ENCODE data around the gene CHST5. TPM values are rescaled to one million over a fixed set of nuclear protein-coding genes. Genes with fewer than 3 reads are reported as not detected.
"Not testable (repeated sequence)": the region's sequence is repeated elsewhere in the genome, so short reads cannot be mapped to it uniquely, and the experiment has no call there.

CHST5 gene
- total RNA-seq, 2 donors from 2014 or later, result 0.56 TPM; not detected in 1

DNA sequence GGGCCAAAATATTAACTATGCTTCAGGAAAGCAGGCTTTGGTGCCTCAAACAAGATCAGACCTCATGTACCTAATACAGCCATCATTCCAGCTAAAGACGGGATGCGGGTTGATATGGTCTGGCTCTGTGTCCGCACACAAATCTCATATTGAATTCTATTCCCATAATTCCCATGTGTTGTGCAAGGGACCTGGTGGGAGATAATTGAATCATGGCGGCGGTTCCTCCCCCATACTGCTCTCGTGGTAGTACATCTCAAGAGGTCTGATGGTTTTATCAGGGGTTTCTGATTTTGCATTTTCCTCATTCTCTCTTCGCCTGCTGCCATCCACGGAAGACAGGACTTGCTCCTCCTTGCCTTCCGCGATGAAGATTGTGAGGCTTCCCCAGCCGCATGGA lies 21.6 kb downstream of the CHST5 start:
- H3K36me3 ChIP-seq, result no peaks in the 10 kb centered on the region
- no peak for DNase-seq (ENCODE audit: low spot score)
- no peak overlapping the region for H3K4me3 ChIP-seq
- H3K4me1 ChIP-seq (ENCODE audit: control insufficient read depth in 1 of 2, low read depth in 2 of 2), result peaks cover 7 to 9% of the 10 kb centered on the region in 2 donors
- no peak for ATAC-seq (ENCODE audit: insufficient number of reproducible peaks, low FRiP score, low read depth)
- no peak overlapping the region for H3K27ac ChIP-seq
- TF ChIP-seq, protein P1, sequence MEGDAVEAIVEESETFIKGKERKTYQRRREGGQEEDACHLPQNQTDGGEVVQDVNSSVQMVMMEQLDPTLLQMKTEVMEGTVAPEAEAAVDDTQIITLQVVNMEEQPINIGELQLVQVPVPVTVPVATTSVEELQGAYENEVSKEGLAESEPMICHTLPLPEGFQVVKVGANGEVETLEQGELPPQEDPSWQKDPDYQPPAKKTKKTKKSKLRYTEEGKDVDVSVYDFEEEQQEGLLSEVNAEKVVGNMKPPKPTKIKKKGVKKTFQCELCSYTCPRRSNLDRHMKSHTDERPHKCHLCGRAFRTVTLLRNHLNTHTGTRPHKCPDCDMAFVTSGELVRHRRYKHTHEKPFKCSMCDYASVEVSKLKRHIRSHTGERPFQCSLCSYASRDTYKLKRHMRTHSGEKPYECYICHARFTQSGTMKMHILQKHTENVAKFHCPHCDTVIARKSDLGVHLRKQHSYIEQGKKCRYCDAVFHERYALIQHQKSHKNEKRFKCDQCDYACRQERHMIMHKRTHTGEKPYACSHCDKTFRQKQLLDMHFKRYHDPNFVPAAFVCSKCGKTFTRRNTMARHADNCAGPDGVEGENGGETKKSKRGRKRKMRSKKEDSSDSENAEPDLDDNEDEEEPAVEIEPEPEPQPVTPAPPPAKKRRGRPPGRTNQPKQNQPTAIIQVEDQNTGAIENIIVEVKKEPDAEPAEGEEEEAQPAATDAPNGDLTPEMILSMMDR (IDR thresholded peaks at IDR 0.05), result no peak
- no peaks in the 10 kb centered on the region for H3K27me3 ChIP-seq (replicated peaks; ENCODE audit: insufficient read depth)
- no peaks in the 10 kb centered on the region for H3K9me3 ChIP-seq

DNA sequence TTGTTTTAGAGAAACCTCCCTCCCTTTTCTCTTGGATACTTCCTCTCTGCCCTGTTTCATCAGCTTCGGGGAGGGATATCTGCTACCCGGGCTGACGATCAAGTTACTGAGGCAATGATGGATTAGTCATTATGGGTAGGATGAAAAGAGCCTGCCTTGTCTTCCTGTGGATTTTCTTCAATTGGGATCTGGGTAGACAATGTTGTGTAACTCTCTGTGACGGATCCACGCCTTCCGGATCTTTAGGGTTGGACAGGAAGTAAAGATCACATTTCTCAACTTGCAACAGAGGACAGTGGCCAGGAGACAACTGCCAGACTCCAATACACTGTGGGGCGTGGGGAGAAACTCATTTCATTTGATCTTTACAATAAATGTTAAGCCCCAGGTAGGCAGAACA lies 29.3 kb downstream of the CHST5 start:
- Histone ChIP-seq H3K4me3 (no peak overlapping the region), H3K4me1 (ENCODE audit: control insufficient read depth in 1 of 2, low read depth in 2 of 2) (peaks cover 0 to 15% of the 10 kb centered on the region in 2 donors), H3K36me3 (no peaks in the 10 kb centered on the region), H3K9me3 (no peaks in the 10 kb centered on the region), H3K27me3 (replicated peaks; ENCODE audit: insufficient read depth) (no peaks in the 10 kb centered on the region), H3K27ac (no peak overlapping the region)
- TF ChIP-seq, protein P1 (IDR thresholded peaks at IDR 0.05), result no peak
- DNase-seq (ENCODE audit: low spot score), result no peak
- peak; percentile 30 for ATAC-seq (ENCODE audit: insufficient number of reproducible peaks, low FRiP score, low read depth)

DNA sequence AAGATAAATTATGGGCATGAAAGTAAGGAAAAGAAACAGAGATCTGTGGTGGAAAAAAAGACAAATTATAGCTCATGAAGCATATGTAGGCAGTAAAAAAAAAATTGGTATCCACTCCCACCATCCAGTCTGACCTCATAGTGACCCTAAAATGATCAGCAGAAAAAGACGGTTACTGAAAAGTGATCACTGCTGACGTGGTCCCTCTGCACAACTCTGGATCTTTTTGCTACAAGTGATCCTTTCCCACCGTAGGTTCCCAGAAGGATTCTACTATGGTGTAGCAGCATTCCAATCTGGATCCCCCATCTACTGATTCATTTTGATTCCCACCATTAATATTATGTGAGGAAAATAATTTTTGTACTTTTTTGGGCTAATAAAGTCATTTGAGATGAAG lies 29.8 kb downstream of the CHST5 start:
- Histone ChIP-seq H3K4me3 (no peak overlapping the region), H3K27ac (no peak overlapping the region)

DNA sequence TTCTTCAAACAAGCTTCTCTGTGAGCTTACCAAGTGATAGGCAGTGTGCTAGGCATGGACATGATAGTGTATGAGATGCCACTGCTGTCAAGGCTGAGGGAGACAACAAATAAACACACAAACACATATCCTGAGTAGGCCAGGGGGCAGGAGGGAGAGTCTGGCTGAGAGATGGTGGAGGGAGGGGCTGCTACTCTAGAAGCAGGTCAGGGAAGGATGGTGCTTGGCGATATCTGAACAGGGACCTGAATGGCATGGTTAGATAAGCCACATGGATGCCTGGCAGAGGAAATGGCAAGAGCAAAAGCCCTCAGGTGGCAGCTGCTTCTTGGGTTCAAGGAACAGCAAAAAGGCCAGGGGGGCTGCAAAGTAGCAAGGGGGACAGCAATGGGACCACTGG lies 32.1 kb downstream of the CHST5 start:
- ATAC-seq (ENCODE audit: insufficient number of reproducible peaks, low FRiP score, low read depth) (no peak), DNase-seq (ENCODE audit: low spot score) (no peak)
- peaks cover 3 to 42% of the 10 kb centered on the region in 2 donors for H3K4me1 ChIP-seq (ENCODE audit: control insufficient read depth in 1 of 2, low read depth in 2 of 2)
- no peaks in the 10 kb centered on the region for H3K27me3 ChIP-seq (replicated peaks; ENCODE audit: insufficient read depth)
- H3K4me3 ChIP-seq, result no peak overlapping the region
- no peak overlapping the region for H3K27ac ChIP-seq
- H3K9me3 ChIP-seq, result no peaks in the 10 kb centered on the region
- no peaks in the 10 kb centered on the region for H3K36me3 ChIP-seq
- TF ChIP-seq, protein P1 (IDR thresholded peaks at IDR 0.05), result no peak

More for the DNA sequence above, 29.8 kb downstream of the CHST5 start:
- DNase-seq (ENCODE audit: low spot score) (no peak), ATAC-seq (ENCODE audit: insufficient number of reproducible peaks, low FRiP score, low read depth) (no peak)
- H3K4me1 ChIP-seq (ENCODE audit: control insufficient read depth in 1 of 2, low read depth in 2 of 2), result peaks cover 0 to 20% of the 10 kb centered on the region in 2 donors
- H3K9me3 ChIP-seq, result no peaks in the 10 kb centered on the region
- no peaks in the 10 kb centered on the region for H3K36me3 ChIP-seq
- TF ChIP-seq, protein P1 (IDR thresholded peaks at IDR 0.05), result no peak
- H3K27me3 ChIP-seq (replicated peaks; ENCODE audit: insufficient read depth), result no peaks in the 10 kb centered on the region

DNA sequence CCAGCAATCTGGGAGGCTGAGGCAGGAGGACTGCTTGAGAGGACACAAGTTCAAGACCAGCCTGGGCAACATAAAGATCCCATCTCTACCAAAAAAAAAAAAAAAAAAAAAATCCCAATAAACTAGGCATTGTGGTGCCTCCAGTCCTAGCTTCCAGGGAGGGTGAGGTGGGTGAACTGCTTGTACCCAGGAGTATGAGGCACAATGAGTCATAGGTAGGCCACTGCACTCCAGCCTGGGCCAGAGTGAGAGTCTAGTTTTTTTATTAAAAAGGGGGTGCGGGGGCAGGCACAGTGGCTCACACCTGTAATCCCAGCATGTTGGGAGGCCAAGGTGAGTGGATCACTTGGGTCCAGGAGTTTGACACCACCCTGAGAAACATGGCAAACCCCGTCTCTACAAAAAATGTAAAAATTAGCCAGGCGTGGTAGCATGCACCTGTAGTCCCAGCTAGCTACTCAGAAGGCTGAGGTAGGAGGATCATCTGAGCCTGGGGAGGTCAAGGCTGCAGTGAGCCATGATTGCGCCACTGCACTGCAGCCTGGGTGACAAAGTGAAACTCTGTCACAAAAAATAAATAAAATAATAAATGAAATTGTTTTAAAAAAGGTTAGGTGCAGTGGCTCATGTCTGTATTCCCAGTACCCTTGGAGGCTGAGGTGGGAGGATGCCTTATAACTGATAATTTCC lies 32.8 kb downstream of the CHST5 start:
- ATAC-seq (ENCODE audit: insufficient number of reproducible peaks, low FRiP score, low read depth) (no peak), DNase-seq (ENCODE audit: low spot score) (no peak)
- TF ChIP-seq, protein P1 (IDR thresholded peaks at IDR 0.05), result no peak
- Histone ChIP-seq H3K27ac (no peak overlapping the region), H3K27me3 (replicated peaks; ENCODE audit: insufficient read depth) (no peaks in the 10 kb centered on the region), H3K36me3 (no peaks in the 10 kb centered on the region), H3K4me3 (no peak overlapping the region), H3K4me1 (ENCODE audit: control insufficient read depth in 1 of 2, low read depth in 2 of 2) (peaks cover 8 to 49% of the 10 kb centered on the region in 2 donors), H3K9me3 (no peaks in the 10 kb centered on the region)

DNA sequence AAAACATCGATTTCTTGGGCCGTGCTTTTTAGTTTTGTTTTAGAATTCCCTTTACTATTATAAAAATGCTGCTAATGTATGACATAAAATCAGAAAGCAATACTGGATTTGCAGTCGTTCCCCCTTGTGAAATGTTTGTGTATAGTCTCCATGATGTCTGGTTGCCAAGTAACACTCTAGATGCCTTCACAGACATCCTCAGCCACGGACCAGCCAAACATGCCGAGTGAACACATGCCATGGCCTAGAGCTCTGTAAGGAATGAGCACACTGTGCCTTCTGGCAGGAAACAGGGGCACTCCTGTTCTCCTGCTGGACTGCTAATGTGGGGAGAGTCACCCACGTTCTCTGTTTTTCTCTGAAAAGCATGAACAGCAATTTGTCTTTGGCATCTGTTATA lies 34.1 kb downstream of the CHST5 start:
- H3K36me3 ChIP-seq; H3K9me3 ChIP-seq; H3K27me3 ChIP-seq (replicated peaks; ENCODE audit: insufficient read depth): not testable (repeated sequence)
- Histone ChIP-seq H3K4me3 (peak overlapping the region; percentile 21), H3K27ac (peak overlapping the region; percentile 58 to 67), H3K4me1 (ENCODE audit: control insufficient read depth in 1 of 2, low read depth in 2 of 2) (peaks cover 10 to 57% of the 10 kb centered on the region in 2 donors)
- ATAC-seq (ENCODE audit: insufficient number of reproducible peaks, low FRiP score, low read depth), result peak; percentile 37
- peak; percentile 40 for DNase-seq (ENCODE audit: low spot score)

All from thoracic aorta (tissue), 2 donors.